Ovary (tissue), 3 donors: Measurements from ENCODE around the gene GLTPD2.

Source experiments
- CTCF ChIP-seq, 3 donors: fragments of 450-650 bp in 2 of 3; fragments of 200-600 bp in 1 of 3; IDR thresholded peaks; one replicate each; pipeline versions ENCODE4 v1.5.1 to v1.8.0; 2016 to 2022; ENCODE audit warnings: antibody characterized with exemption in 3 of 3, mild to moderate bottlenecking in 1 of 3
- EP300 ChIP-seq: sonication (generic); formaldehyde crosslinking; IDR thresholded peaks from one replicate; pipeline ENCODE4 v1.6.1; 2017; ENCODE audit warnings: antibody characterized with exemption
- POLR2A ChIP-seq: fragments of 450-650 bp; IDR thresholded peaks from one replicate; pipeline ENCODE4 v1.6.1; 2017; ENCODE audit warnings: antibody characterized with exemption, mild to moderate bottlenecking, moderate library complexity
- donor health status: DM: no; HTN: no; CAD: no.

DNA sequence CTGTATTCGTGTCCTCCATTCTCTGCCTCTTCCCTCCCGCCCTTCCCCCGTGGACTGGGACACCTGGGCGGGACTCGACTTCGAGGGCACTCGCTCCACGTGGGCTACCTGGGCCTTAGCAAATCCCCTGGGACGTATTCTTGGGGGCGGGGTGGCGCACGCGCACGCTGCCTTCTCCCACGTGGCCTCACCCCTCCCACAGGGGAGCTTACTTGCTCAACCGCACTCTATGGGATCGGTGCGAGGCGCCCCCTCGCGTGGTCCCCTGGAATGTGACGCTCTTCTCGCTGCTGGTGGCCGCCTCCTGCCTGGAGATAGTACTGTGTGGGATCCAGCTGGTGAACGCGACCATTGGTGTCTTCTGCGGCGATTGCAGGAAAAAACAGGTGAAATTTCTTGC lies 6.1 kb upstream of the GLTPD2 start:
- TF ChIP-seq CTCF (IDR thresholded peaks at IDR 0.05): no peak
- no peak for TF ChIP-seq POLR2A
- TF ChIP-seq EP300: no peak
